GM10266 (cell line): Measurements from ENCODE around the gene PARP12.

ENCODE experiments used
- DNase-seq: peaks from one replicate; pipeline ENCODE4 v3.0.0; 2012; ENCODE audit errors: extremely low spot score
- CTCF ChIP-seq: IDR thresholded peaks from 2 replicates; pipeline ENCODE4 v1.5.1; 2012; ENCODE audit warnings: mild to moderate bottlenecking, low read depth; ENCODE audit not compliant: control insufficient read depth, insufficient read depth; ENCODE audit errors: missing control alignments

Gene PARP12

GRCh38 chr7:139984642-139985539 is 77.9 kb downstream of the PARP12 start:
- DNase-seq = no peak
- TF ChIP-seq CTCF = no peak

- no peak for DNase-seq
- TF ChIP-seq CTCF = no peak
Measured at GRCh38 chr7:139982927-139983920, 79.5 kb downstream of the PARP12 start.

GRCh38 chr7:139981511-139981895 is 81.2 kb downstream of the PARP12 start:
- DNase-seq = no peak
- no peak for TF ChIP-seq CTCF

GRCh38 chr7:139976838-139977656 is 85.7 kb downstream of the PARP12 start:
- TF ChIP-seq CTCF = no peak

GRCh38 chr7:139976055-139976837 is 86.5 kb downstream of the PARP12 start:
- no peak for TF ChIP-seq CTCF
- DNase-seq = no peak

More at GRCh38 chr7:139976838-139977656, 85.7 kb downstream of the PARP12 start:
- DNase-seq = no peak

GRCh38 chr7:139974179-139974811 is 88.5 kb downstream of the PARP12 start:
- no peak for TF ChIP-seq CTCF
- no peak for DNase-seq
